HepG2 (cell line): ENCODE measurements around the gene CELF4.

Experiments used
- ELF4 ChIP-seq: sonication (generic); formaldehyde crosslinking; IDR thresholded peaks from 2 replicates; pipeline ENCODE4 v1.5.0; 2020; ENCODE audit warnings: missing genetic modification reagents, mild to moderate bottlenecking, moderate library complexity, borderline replicate concordance
- HMGXB4 ChIP-seq, 2 experiments: sonication (generic) in 1 of 2; formaldehyde crosslinking in 1 of 2; IDR thresholded peaks; 2 replicates each; pipeline versions ENCODE4 v1.4.0 to v1.6.1; 2018 to 2020; ENCODE audit warnings: missing genetic modification reagents in 2 of 2, borderline replicate concordance in 1 of 2, low read depth in 1 of 2, mild to moderate bottlenecking in 1 of 2, missing biosample characterization in 1 of 2
- PTBP1 ChIP-seq: fragments of 200-400 bp; formaldehyde crosslinking; IDR thresholded peaks from 2 replicates; pipeline ENCODE4 v1.6.1; 2018; ENCODE audit warnings: low read length, low read depth; ENCODE audit not compliant: poor library complexity, severe bottlenecking
- ZFP41 ChIP-seq: sonication (generic); formaldehyde crosslinking; IDR thresholded peaks from 2 replicates; pipeline ENCODE4 v1.4.0; 2020; ENCODE audit warnings: mild to moderate bottlenecking, missing genetic modification reagents, borderline replicate concordance
- ZNF431 ChIP-seq: sonication (generic); formaldehyde crosslinking; IDR thresholded peaks from 2 replicates; pipeline ENCODE4 v1.9.0; 2022; ENCODE audit warnings: missing genetic modification reagents, low read depth, mild to moderate bottlenecking, borderline replicate concordance

- no peak for TF ChIP-seq ZNF431
- TF ChIP-seq PTBP1, result no peak
- no peak for TF ChIP-seq HMGXB4 (CRISPR knock-in tag; IDR thresholded peaks at IDR 0.05; ENCODE audit: borderline replicate concordance in 1 of 2, low read depth in 1 of 2)
- TF ChIP-seq ZFP41, result no peak
- no peak for TF ChIP-seq ELF4 (CRISPR knock-in tag)
Observed at GRCh38 chr18:37258131-37258530, 307.5 kb downstream of the CELF4 start.
